Neural progenitor cell (in vitro differentiated cells): ENCODE measurements around the gene NOSTRIN. TPM values are rescaled to one million over a fixed set of nuclear protein-coding genes. Genes with fewer than 3 reads are reported as not detected.

Experiments
- DNase-seq: peaks from one replicate; pipeline ENCODE4 v3.0.0-alpha.2; 2016; ENCODE audit warnings: low spot score
- H2AFZ ChIP-seq: fragments of 200-600 bp; sonication (generic); replicated peaks from 2 replicates; pipeline ENCODE4 v1.6.1; 2016; ENCODE audit warnings: antibody characterized with exemption
- H3F3A ChIP-seq: fragments of 200-600 bp; sonication (generic); 2 replicates; pipeline ENCODE4 v1.6.1; 2016; ENCODE audit warnings: antibody characterized with exemption, low read depth
- H3K27ac ChIP-seq: fragments of 200-600 bp; sonication (generic); 2 replicates; pipeline ENCODE4 v1.5.1; 2016; ENCODE audit warnings: mild to moderate bottlenecking
- H3K27me3 ChIP-seq: fragments of 200-600 bp; sonication (generic); 2 replicates; pipeline ENCODE4 v1.6.1; 2016; ENCODE audit warnings: mild to moderate bottlenecking, moderate library complexity
- H3K36me3 ChIP-seq: fragments of 200-600 bp; sonication (generic); 2 replicates; pipeline ENCODE4 v1.5.1; 2016
- H3K4me1 ChIP-seq: fragments of 200-600 bp; sonication (generic); 2 replicates; pipeline ENCODE4 v1.6.1; 2016; ENCODE audit warnings: mixed run types
- H3K4me2 ChIP-seq: fragments of 200-600 bp; sonication (generic); 2 replicates; pipeline ENCODE4 v1.6.1; 2016
- H3K4me3 ChIP-seq: fragments of 200-600 bp; sonication (generic); 2 replicates; pipeline ENCODE4 v1.5.1; 2016
- H3K79me2 ChIP-seq: fragments of 200-600 bp; sonication (generic); 2 replicates; pipeline ENCODE4 v1.6.1; 2016; ENCODE audit warnings: low read depth
- H3K9ac ChIP-seq: fragments of 200-600 bp; sonication (generic); 2 replicates; pipeline ENCODE4 v1.6.1; 2016
- H3K9me3 ChIP-seq: fragments of 200-600 bp; sonication (generic); 2 replicates; pipeline ENCODE4 v1.5.1; 2016; ENCODE audit warnings: low read depth
- H4K20me1 ChIP-seq: fragments of 200-600 bp; sonication (generic); 2 replicates; pipeline ENCODE4 v1.6.1; 2016; ENCODE audit warnings: low read depth
- H3K27ac Mint-ChIP-seq: 3 replicates; pipeline ENCODE4 v1.8.0; 2021; ENCODE audit warnings: mixed read lengths
- H3K27me3 Mint-ChIP-seq: 2 replicates; pipeline ENCODE4 v1.8.0; 2022; ENCODE audit warnings: low read depth, mild to moderate bottlenecking, inconsistent platforms, moderate library complexity, mixed read lengths; ENCODE audit not compliant: insufficient read depth
- H3K36me3 Mint-ChIP-seq: 3 replicates; pipeline ENCODE4 v1.8.0; 2021; ENCODE audit warnings: mixed read lengths
- H3K4me1 Mint-ChIP-seq: 3 replicates; pipeline ENCODE4 v1.8.0; 2021; ENCODE audit warnings: mixed read lengths
- H3K4me3 Mint-ChIP-seq: 3 replicates; pipeline ENCODE4 v1.8.0; 2021; ENCODE audit warnings: mild to moderate bottlenecking, moderate library complexity, mixed read lengths
- H3K9me3 Mint-ChIP-seq: 3 replicates; pipeline ENCODE4 v1.8.0; 2020; ENCODE audit warnings: mixed read lengths
- CTCF ChIP-seq: fragments of 200-600 bp; sonication (generic); IDR thresholded peaks from 2 replicates; pipeline ENCODE4 v1.5.1; 2017; ENCODE audit warnings: antibody characterized with exemption, mild to moderate bottlenecking
- EZH2 ChIP-seq: fragments of 200-600 bp; sonication (generic); IDR thresholded peaks from 2 replicates; pipeline ENCODE4 v1.6.1; 2017; ENCODE audit warnings: antibody characterized with exemption, mild to moderate bottlenecking, moderate library complexity
- EZH2phosphoT487 ChIP-seq: fragments of 200-600 bp; sonication (generic); IDR thresholded peaks from 2 replicates; pipeline ENCODE4 v1.6.1; 2017; ENCODE audit warnings: antibody characterized with exemption
- total RNA-seq: library from RNA; depleted of rRNA; stranded (reverse); fragments of >200 nt; gene quantifications from 2 replicates; pipeline ENCODE4 v1.2.3, GENCODE V29; 2015; ENCODE audit warnings: low replicate concordance

The NOSTRIN gene
- total RNA-seq, 1 donor from 2014 or later: not detected

DNA sequence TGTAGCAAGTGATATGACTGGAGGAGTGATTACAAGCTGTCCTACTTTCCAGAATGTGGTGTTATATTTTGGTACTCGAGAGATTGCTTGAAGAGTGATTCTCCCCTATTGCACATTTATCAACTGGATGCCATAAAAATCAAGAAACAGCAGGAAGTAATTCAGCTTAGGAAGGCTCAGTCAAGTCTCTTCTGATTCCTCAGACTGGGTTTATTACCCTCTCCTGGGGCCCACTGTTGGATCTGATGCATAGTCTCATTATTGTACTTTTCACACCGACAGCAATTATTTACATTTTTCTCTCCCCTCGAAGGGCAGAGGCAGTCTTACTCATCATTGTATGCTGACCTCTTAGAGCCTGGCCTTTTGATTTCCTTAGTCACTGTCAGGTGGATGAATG, 9.3 kb downstream of the NOSTRIN start:
- no peak for DNase-seq
- no peak overlapping the region for H3K9ac ChIP-seq
- peaks cover 28% of the 10 kb centered on the region for H3K4me1 ChIP-seq
- peaks cover 52% of the 10 kb centered on the region for H3K4me1 Mint-ChIP-seq
- no peaks in the 10 kb centered on the region for H3K9me3 ChIP-seq
- H4K20me1 ChIP-seq: no peaks in the 10 kb centered on the region
- H3K4me3 ChIP-seq: no peak overlapping the region
- no peaks in the 10 kb centered on the region for H3K27me3 ChIP-seq
- TF ChIP-seq EZH2 (no peak), EZH2phosphoT487 (no peak), CTCF (no peak)
- H3K27ac ChIP-seq: no peak overlapping the region
- no peaks in the 10 kb centered on the region for H3K79me2 ChIP-seq
- H3K27ac Mint-ChIP-seq: no peak overlapping the region
- no peaks in the 10 kb centered on the region for H3K36me3 ChIP-seq
- H2AFZ ChIP-seq: no peak overlapping the region
- no peak overlapping the region for H3K4me2 ChIP-seq
- H3K27me3 Mint-ChIP-seq: no peaks in the 10 kb centered on the region
- H3K4me3 Mint-ChIP-seq: no peak overlapping the region
- H3F3A ChIP-seq: no peaks in the 10 kb centered on the region
- no peaks in the 10 kb centered on the region for H3K36me3 Mint-ChIP-seq
- H3K9me3 Mint-ChIP-seq: no peaks in the 10 kb centered on the region

DNA sequence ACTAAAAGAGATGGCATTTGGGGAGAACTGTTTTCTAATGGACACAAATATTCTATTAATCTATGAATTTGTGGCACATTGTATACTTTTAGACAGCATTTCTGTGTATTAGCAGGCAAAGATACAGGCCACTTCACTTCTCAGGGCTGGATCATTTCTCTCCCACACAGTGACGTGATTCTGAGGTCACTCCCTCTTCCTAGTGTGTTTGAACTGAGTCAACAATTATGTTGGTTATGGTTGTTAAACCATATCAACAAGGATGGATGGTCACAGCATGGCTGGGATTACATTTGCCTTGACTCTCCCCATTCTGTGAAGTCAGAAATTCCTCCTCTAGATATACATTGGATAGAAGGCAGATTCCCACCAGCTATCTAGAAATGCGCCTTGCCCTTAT, 11.6 kb downstream of the NOSTRIN start:
- H3K9ac ChIP-seq: no peak overlapping the region
- no peak overlapping the region for H3K27ac ChIP-seq
- no peak overlapping the region for H3K4me3 ChIP-seq
- peaks cover 23% of the 10 kb centered on the region for H3K4me1 ChIP-seq
- Mint-ChIP-seq H3K36me3 (no peaks in the 10 kb centered on the region), H3K27me3 (no peaks in the 10 kb centered on the region), H3K4me3 (no peak overlapping the region), H3K27ac (peak overlapping the region; percentile 36), H3K4me1 (peaks cover 62% of the 10 kb centered on the region), H3K9me3 (peaks cover 2% of the 10 kb centered on the region)
- no peak for DNase-seq
- no peak overlapping the region for H2AFZ ChIP-seq
- no peaks in the 10 kb centered on the region for H4K20me1 ChIP-seq
- no peaks in the 10 kb centered on the region for H3K79me2 ChIP-seq
- H3K4me2 ChIP-seq: no peak overlapping the region
- no peaks in the 10 kb centered on the region for H3K27me3 ChIP-seq
- no peak for TF ChIP-seq EZH2phosphoT487
- TF ChIP-seq CTCF: no peak
- TF ChIP-seq EZH2: no peak
- H3K36me3 ChIP-seq: no peaks in the 10 kb centered on the region
- no peaks in the 10 kb centered on the region for H3F3A ChIP-seq
- no peaks in the 10 kb centered on the region for H3K9me3 ChIP-seq

- Histone ChIP-seq H3K36me3 (no peaks in the 10 kb centered on the region), H3K4me3 (no peak overlapping the region), H3F3A (peaks cover 7% of the 10 kb centered on the region), H3K4me1 (peaks cover 18% of the 10 kb centered on the region), H3K9me3 (no peaks in the 10 kb centered on the region), H3K27ac (no peak overlapping the region), H3K9ac (no peak overlapping the region), H3K4me2 (no peak overlapping the region), H3K79me2 (no peaks in the 10 kb centered on the region), H4K20me1 (no peaks in the 10 kb centered on the region), H2AFZ (no peak overlapping the region), H3K27me3 (no peaks in the 10 kb centered on the region)
- Mint-ChIP-seq H3K4me3 (no peak overlapping the region), H3K4me1 (peaks cover 73% of the 10 kb centered on the region), H3K27me3 (peaks cover 4% of the 10 kb centered on the region), H3K9me3 (peaks cover 2% of the 10 kb centered on the region), H3K36me3 (no peaks in the 10 kb centered on the region), H3K27ac (peak overlapping the region; percentile 42)
- peak; percentile 20 for DNase-seq
- TF ChIP-seq EZH2phosphoT487 (no peak), CTCF (no peak), EZH2 (no peak)
Measured at GRCh38 chr2:168814939-168815907, 12.8 kb downstream of the NOSTRIN start.
